NCI-H82 treated with DMSO at 0.1 percent for 48 hours (cell line): ENCODE data around the gene EXT2.

Experiments used
- DNase-seq: peaks from one replicate; lab custom pipeline; 2025; ENCODE audit not compliant: unreplicated experiment; lab: John Stamatoyannopoulos, UW

EXT2 gene

GRCh38 chr11:44095506-44096359 lies at the start of gene EXT2:
Gene EXT2, plus strand, starts transcription at chr11:44095678. Its CDS starts 12,035 bp downstream, at chr11:44107713.
- DNase-seq: no peak

GRCh38 chr11:44046182-44046581 lies 49.3 kb upstream of the EXT2 start:
- no peak for DNase-seq

DNA sequence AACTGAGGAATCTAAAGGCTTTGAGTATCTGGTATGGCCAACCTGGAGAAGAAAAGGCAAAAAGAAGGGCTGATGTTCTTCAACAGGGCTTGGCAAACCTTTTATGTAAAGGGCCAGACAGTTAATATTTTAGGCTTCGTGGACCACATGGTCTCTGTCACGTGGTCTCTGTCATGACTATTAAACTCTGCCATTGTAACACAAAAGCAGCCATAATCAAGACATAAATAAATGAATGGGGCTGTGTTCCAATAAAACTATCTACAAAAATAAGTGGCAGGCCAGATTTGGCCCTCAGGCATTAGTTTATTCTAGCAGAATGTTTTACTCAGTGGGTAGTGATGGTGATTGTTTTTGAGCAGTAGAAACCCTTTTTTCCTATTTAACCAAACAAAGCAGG lies 48.2 kb upstream of the EXT2 start:
- no peak for DNase-seq

DNA sequence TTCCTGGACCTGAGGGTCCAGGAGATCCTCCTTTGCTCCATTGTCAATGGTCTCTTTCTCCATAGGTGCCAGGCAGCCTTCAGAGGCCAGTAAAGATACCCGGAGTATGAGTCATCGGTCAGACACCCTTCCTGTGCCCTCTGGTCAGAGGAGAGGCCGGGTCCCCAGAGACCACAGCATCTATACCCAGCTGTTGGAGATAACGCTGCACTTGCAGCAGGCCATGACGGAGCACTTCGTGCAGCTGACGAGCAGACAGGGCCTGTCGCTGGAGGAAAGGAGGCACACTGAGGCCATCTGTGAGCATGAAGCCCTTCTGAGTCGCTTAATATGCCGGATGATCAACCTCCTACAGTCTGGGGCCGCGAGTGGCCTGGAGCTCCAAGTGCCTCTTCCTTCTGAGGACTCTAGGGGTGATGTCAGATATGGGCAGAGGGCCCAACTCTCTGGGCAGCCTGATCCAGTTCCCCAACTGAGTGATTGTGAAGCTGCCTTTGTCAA lies 47.5 kb upstream of the EXT2 start, which contains the start of gene ACCSL:
ACCSL (plus strand) TSS at position 51 of the 501 bp plus-strand sequence; CDS start at position 107, 56 bp downstream.
- no peak for DNase-seq

- no peak for DNase-seq
Measured at GRCh38 chr11:44049832-44050231, 45.6 kb upstream of the EXT2 start.

- no peak for DNase-seq
Measured at GRCh38 chr11:44051171-44051570, 44.3 kb upstream of the EXT2 start.

GRCh38 chr11:44057340-44057739 lies 38.1 kb upstream of the EXT2 start:
- no peak for DNase-seq

- no peak for DNase-seq
Measured at GRCh38 chr11:44058275-44058674, 37.2 kb upstream of the EXT2 start.

DNA sequence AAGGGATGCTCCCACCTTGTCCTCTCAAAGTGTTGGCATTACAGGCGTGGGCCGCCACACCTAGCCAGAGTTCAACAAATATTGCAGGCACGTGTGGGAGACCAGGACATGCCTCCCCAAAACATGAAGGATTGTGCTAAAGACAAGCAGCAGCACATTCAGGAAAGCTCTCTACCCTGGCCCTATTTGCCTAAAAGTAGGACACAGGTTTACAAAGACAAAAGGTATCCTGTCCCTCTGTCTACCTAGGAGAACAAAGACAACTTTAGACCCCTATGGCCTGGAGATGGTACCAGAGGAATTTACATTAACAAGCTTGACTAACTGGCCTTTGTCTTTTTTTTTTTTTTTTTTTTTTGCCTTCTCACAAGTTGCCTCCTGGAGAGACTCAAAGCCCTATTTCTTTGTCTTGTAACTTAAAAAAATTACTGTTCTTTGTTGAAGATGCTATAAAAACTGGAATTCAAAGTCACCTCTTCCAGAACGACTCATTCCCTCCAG lies 30.3 kb upstream of the EXT2 start:
- no peak for DNase-seq

- DNase-seq: no peak
Measured at GRCh38 chr11:44065841-44066731, 29.4 kb upstream of the EXT2 start, which contains the start of gene ACCS. Gene ACCS, plus strand, starts transcription at chr11:44066270. Its CDS starts 1,358 bp downstream, at chr11:44067628.

- DNase-seq: no peak
Measured at GRCh38 chr11:44066732-44067141, 28.7 kb upstream of the EXT2 start.

DNA sequence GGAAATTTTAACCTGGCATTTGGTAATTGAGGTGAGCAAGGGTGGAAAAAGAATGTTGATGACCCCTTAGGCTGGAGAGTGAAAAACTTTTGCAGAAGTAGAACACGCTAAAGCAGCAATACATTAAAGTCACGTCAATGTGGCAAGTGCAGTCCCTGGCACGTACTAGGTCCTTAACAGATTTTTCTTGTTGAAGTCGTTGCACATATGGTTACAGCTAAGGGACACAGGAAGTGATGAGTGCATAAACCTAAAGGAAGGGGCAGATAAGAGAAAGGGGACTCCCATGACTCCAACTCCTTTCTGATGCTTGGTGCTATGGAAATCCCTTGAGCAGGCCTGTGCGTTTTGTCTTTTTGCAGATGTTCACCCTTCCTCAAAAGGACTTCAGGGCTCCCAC lies 28.2 kb upstream of the EXT2 start:
- DNase-seq: no peak

DNA sequence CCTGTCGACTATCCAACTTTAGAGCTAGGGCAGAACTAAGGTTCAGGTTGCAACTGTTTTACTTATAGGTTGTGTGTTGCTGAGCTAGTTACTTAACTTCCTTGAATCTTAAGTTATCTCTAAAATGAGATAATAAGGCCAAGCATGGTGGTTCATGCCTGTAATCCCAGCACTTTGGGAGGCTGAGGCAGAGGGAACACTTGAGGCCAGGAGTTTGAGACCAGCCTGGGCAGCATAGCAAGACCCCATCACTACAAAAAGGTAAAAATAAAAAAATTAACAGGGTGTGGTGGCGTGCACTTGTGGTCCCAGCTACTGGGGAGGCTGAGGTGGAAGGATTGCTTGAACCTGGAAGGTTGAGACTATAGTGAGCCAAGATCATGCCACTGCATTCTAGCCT lies 27.3 kb upstream of the EXT2 start:
- no peak for DNase-seq

DNA sequence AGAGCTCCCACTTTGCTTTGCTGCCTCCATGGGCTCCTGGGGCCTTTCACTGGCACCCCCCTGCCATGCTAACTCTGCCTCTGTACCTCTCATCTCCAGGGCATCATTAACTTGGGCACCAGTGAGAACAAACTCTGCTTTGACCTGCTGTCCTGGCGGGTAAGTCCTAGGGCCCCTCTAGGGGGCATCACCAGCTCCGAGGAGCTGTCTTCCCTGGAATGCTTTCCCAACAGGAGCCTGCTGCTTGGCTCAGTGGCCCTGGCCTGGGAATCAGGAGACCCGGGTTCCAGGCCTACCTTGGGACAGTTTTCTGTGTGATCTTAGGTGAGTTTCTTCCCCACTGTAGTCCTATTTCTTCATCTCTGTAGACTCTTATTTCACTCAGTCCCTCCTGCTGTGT lies 24.3 kb upstream of the EXT2 start:
- no peak for DNase-seq

DNA sequence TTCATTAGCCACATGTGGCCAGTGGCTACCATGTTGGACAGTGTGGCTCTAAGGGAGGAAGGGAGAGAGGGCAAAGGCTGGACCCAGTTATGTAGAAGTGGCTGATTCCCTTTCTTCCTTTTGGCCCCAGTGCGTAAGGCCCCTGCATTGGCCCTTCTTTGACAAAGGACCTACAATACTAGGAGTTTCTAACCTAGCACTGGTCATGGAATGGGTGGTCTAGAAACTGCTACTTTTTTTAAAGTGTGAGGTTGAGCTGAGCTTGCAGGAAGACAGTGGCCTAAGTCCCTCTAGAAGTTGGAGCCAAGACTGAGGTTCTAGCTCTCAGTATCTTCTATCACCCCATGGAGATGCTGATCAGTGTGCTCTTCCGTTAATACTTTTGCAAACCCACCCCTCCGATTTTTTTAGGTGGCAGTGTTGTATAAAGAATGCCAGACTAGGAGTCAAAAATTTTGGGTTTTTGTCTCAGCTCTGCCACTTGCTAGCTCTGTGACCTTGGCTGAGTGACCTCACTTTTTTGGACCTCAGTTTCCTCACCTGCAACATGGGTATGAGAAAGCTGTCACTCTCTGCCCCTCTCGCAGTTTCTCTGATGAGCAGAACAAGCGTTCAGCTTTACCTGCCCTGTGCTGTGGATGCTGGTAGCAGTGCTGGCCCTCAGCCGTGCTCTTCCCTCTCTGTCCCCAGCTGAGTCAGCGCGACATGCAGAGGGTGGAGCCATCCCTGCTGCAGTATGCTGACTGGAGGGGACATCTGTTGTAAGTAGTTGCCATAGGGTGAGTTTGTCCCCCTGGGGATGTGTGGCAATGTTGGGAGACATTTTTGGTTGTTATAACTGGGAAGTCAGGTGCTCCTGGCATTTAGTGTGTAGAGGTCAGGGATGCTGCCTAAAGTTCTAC lies 22.5 kb upstream of the EXT2 start:
- no peak for DNase-seq

DNA sequence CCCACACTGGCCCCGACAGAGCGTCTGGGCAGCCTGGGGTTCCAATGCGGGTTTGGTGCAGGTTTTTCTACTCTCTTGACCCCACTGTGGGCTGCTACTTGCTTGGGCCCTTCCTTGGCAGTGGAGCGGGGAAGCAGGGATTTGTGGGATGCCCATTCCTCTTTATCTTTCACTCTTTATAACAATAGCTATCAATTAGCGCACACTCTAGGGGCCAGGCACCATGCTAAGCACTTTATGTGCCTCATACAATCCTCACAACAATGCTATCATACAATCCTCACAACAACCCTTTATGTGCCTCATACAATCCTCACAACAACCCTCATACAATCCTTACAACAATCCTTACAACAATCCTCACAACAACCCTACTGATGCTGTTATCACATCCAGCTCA lies 16.7 kb upstream of the EXT2 start:
- DNase-seq: no peak

DNA sequence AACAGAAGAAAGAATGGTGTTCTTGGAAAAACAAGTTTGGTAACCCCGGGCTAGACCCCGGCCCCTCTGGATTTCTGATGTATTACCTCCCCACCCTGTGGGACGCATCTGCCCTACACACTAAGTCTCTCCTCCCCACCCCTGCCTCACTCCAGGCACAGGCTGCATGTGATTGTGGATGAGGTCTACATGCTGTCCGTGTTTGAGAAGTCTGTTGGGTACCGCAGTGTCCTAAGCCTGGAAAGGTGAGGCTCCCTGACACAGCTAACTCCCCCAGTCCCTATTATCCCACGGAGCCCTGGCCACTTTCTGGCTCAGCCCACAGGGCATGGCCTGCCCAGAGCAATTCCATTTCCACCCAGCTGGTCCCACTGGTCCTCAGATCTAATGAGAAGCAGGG lies 16.1 kb upstream of the EXT2 start:
- DNase-seq: no peak

DNA sequence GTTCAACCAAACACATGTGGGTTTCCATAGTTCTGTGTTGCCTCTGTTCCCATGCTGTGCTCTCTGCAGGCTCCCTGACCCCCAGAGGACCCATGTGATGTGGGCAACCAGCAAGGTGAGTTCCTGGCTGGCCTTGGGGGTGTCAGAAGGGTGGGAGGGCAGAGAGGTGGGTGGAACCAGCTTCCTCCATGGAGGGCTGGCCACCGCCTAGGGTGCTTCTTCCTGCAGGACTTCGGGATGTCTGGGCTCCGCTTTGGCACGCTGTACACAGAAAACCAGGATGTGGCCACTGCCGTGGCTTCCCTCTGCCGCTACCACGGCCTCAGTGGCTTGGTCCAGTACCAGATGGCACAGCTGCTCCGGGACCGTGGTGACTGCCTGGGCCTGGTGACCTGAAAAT lies 14.5 kb upstream of the EXT2 start:
- DNase-seq: no peak

DNA sequence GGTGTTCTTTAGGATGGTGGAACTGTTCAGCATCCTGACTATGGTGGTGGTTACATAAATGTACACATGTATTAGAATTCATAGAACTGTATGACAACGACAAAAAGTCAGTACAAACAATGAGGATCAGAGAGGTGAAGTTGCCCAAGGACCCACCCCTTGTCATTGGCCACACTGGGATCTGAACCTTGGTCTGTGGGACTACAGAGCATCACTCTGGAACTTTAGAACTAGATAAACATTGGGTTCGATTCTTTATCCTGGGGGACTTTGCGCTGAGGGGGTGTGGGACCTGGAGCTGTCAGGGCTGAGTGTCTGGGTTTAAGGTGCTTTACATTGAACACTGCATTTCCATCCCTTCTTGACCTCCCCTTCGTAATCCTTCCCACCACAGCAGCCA lies 12.8 kb upstream of the EXT2 start:
- DNase-seq: no peak

GRCh38 chr11:44083433-44083832 lies 12.0 kb upstream of the EXT2 start:
- no peak for DNase-seq
